Osteocyte (in vitro differentiated cells): ENCODE data around the gene ITGBL1. TPM values are rescaled to one million over a fixed set of nuclear protein-coding genes. Genes with fewer than 3 reads are reported as not detected.

ENCODE experiments used
- DNase-seq: peaks from one replicate; pipeline ENCODE4 v3.0.0; 2021; ENCODE audit warnings: mixed read lengths; ENCODE audit not compliant: unreplicated experiment; ENCODE audit errors: extremely low spot score
- H3K27ac Mint-ChIP-seq: one replicate; pipeline ENCODE4 v1.8.0; 2021; ENCODE audit warnings: mild to moderate bottlenecking, mixed read lengths; ENCODE audit not compliant: unreplicated experiment
- H3K27me3 Mint-ChIP-seq: one replicate; pipeline ENCODE4 v1.8.0; 2021; ENCODE audit warnings: mixed read lengths; ENCODE audit not compliant: unreplicated experiment
- H3K36me3 Mint-ChIP-seq: one replicate; pipeline ENCODE4 v1.8.0; 2021; ENCODE audit warnings: mixed read lengths; ENCODE audit not compliant: unreplicated experiment
- H3K4me1 Mint-ChIP-seq: one replicate; pipeline ENCODE4 v1.8.0; 2021; ENCODE audit warnings: mixed read lengths; ENCODE audit not compliant: unreplicated experiment
- H3K4me3 Mint-ChIP-seq: one replicate; pipeline ENCODE4 v1.8.0; 2021; ENCODE audit warnings: mild to moderate bottlenecking, moderate library complexity, mixed read lengths; ENCODE audit not compliant: unreplicated experiment
- H3K9me3 Mint-ChIP-seq: one replicate; pipeline ENCODE4 v1.8.0; 2021; ENCODE audit warnings: mixed read lengths; ENCODE audit not compliant: unreplicated experiment
- CTCF ChIP-seq: fragments of 200-600 bp; sonication (generic); IDR thresholded peaks from 2 replicates; pipeline ENCODE4 v1.5.0; 2021; ENCODE audit warnings: antibody characterized with exemption, mild to moderate bottlenecking, moderate library complexity
- total RNA-seq: library from RNA; stranded (reverse); gene quantifications from 2 replicates; pipeline ENCODE4 v1.2.1, GENCODE V29; 2021

ITGBL1 gene
- total RNA-seq, 1 donor from 2014 or later: 1,450 TPM

- H3K4me1 Mint-ChIP-seq: peaks cover 52% of the 10 kb centered on the region
- no peaks in the 10 kb centered on the region for H3K27me3 Mint-ChIP-seq
- H3K4me3 Mint-ChIP-seq: peak overlapping the region; percentile 92
- DNase-seq: no peak
- peak overlapping the region; percentile 83 for H3K27ac Mint-ChIP-seq
- H3K9me3 Mint-ChIP-seq: no peaks in the 10 kb centered on the region
- peaks cover 19% of the 10 kb centered on the region for H3K36me3 Mint-ChIP-seq
- no peak for TF ChIP-seq CTCF
Measured at GRCh38 chr13:101451641-101452040, 834 bp upstream of the ITGBL1 start.

- Mint-ChIP-seq H3K4me1 (peaks cover 73% of the 10 kb centered on the region), H3K27ac (peak overlapping the region; percentile 83), H3K36me3 (peaks cover 36% of the 10 kb centered on the region), H3K4me3 (peak overlapping the region; percentile 92), H3K9me3 (peaks cover 4% of the 10 kb centered on the region), H3K27me3 (no peaks in the 10 kb centered on the region)
- no peak for DNase-seq
- TF ChIP-seq CTCF: no peak
Measured at GRCh38 chr13:101453784-101454201, 1.3 kb downstream of the ITGBL1 start.

GRCh38 chr13:101454767-101455166 is 2.3 kb downstream of the ITGBL1 start:
- Mint-ChIP-seq H3K9me3 (peaks cover 5% of the 10 kb centered on the region), H3K4me3 (peak overlapping the region; percentile 84), H3K27ac (peak overlapping the region; percentile 88), H3K36me3 (peaks cover 41% of the 10 kb centered on the region), H3K4me1 (peaks cover 71% of the 10 kb centered on the region), H3K27me3 (no peaks in the 10 kb centered on the region)
- no peak for TF ChIP-seq CTCF
- no peak for DNase-seq

GRCh38 chr13:101455863-101456262 is 3.4 kb downstream of the ITGBL1 start:
- no peak for DNase-seq
- Mint-ChIP-seq H3K4me3 (peak overlapping the region; percentile 84), H3K27ac (peak overlapping the region; percentile 89), H3K4me1 (peaks cover 71% of the 10 kb centered on the region), H3K9me3 (peaks cover 11% of the 10 kb centered on the region), H3K27me3 (no peaks in the 10 kb centered on the region), H3K36me3 (peaks cover 52% of the 10 kb centered on the region)
- TF ChIP-seq CTCF: no peak

- Mint-ChIP-seq H3K9me3 (peaks cover 13% of the 10 kb centered on the region), H3K27ac (peak overlapping the region; percentile 89), H3K36me3 (peaks cover 66% of the 10 kb centered on the region), H3K4me1 (peaks cover 71% of the 10 kb centered on the region), H3K4me3 (peak overlapping the region; percentile 84), H3K27me3 (no peaks in the 10 kb centered on the region)
- TF ChIP-seq CTCF: no peak
- DNase-seq: no peak
Measured at GRCh38 chr13:101457176-101457575, 4.7 kb downstream of the ITGBL1 start.
